HT-29 (cell line): ENCODE measurements around the gene ABCC11. TPM values are rescaled to one million over a fixed set of nuclear protein-coding genes. Genes with fewer than 3 reads are reported as not detected.

Source experiments
- DNase-seq: peaks from one replicate; pipeline ENCODE4 v3.0.0-alpha.2; 2015; ENCODE audit warnings: low spot score
- total RNA-seq: library from RNA; depleted of rRNA; stranded (reverse); fragments of >200 nt; shearing (Covaris generic); gene quantifications from 2 replicates; pipeline ENCODE4 v1.2.3, GENCODE V29; 2014; rRNA removed

The ABCC11 gene
- total RNA-seq, result not detected in 2 replicates

DNA sequence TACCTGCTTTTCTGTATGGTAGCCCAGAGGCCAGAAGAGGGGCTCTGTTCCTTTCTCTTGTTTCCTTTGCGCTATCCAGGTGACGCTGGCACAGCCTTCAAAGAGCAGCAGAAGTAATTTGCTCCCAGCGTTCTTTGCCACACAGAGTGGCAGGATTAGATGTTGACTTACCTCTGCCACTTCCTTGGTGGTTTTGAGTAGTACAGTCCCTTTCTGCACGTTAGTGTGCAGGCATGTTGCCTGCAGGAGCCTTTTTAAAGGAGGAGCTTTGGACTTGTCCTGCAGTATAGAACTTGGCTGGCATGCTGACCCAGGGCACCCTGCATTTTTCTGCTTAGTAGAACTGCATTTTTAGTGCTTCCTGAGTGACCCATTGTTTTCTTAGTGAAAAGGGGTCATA lies at the start of gene ABCC11:
Gene ABCC11 (minus strand): TSS at position 229 of the 400 bp plus-strand sequence. CDS start 15,618 bp downstream, outside the sequence.
- no peak for DNase-seq

DNA sequence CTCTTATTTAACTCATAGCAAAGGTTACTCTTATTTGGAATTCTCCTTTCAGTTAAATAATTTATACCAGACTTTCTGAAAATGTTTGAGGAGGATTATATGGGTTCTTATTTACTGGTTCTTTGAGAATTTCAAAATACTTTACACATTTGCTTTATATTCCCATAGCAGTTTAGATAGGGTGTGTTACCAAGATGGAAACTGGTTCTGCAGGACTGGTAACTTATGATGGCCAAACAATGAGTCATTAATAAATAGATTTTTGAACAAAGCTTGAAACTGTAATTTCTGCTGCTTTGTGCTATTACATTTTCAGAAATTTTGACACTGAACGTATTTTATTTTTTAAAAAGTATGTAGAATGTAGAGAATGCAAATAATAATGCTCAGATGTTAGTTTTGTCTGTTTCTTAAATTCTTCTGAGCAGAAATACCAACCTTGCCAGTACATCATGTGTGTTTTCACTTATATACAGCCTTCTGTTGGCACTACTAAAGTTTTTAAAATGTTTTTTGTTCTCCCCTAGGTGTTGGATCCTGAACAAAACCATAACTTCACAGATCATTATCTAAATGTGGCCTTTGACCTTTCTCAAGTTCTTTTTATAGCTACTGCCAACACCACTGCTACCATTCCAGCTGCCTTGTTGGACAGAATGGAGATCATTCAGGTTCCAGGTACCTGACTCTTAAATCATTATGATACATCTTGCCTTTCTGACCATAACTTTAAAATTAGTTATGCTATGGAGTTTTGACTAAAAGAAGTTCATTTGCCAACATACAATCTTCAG lies 48.3 kb upstream of the ABCC11 start:
- DNase-seq, result peak; percentile 90

GRCh38 chr16:48294724-48295123 lies 47.4 kb upstream of the ABCC11 start:
- DNase-seq, result no peak

GRCh38 chr16:48292452-48292851 lies 45.1 kb upstream of the ABCC11 start:
- DNase-seq, result no peak

GRCh38 chr16:48291754-48292153 lies 44.4 kb upstream of the ABCC11 start:
- no peak for DNase-seq

DNA sequence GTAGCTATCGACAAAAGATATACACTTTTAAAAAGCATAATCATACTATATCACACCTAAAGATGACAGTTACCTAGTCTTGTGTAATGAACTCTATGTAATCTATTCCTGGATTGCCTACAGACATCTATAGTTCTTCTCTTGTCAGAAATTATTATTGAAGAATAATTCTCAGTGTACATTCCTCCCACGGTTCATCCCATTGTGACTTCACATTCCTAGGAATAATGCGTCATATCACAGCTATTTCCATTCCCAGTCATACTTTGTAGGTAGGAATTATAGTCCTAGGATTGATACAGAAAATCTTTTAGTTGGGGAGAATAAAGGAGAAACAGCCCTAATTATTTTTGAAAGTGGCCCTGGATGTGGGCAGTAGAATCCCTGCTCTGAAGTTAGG lies 44.0 kb upstream of the ABCC11 start:
- no peak for DNase-seq

DNA sequence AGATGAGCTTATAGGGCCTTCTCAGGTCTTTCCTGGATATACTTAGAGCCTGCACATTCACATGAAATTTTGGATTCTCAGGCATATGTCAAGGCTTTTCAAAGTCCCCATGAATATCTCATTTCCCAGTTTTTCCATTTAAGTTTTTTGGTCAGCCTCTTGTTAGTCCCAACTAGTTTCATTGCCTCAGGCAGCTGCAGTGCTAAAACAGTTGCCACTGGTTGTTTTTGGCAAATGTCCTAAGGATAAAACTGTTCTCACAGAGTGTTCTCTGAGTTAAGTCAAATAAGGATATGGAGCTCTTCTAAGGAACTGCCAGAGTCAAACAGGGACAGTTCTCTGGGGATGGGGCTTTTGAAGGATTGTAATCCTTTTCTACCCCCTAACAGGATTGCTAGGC lies 39.9 kb upstream of the ABCC11 start:
- DNase-seq, result no peak

DNA sequence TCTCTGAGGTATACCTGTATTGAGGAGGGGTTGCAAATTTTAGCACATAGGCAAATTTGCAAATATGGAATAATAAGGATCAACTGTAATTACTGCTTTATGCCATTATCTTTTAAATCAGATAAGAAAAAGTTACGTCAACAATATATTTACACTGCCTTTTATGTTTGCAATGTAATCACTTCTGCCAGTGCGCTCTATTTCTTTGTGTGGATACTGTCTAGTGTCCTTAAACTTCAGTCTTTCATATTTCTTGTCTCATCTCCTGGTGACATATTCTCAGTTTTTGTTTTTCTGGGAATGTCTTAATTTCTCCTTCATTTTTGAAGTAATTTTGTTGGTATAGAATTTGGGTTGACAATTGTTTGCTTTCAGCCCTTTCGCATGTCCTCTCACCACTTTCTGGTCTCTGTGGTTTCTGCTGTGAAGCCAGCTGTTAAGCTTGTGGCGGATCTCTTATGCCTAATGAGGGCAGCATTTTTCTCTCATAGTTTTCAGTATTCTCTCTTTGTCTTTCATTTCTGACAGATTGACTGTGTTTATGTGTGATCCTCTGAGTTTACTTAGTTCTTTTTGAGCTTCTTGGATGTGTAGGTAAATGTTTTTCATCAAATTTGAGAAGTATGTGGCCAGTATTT lies 37.6 kb upstream of the ABCC11 start:
- DNase-seq, result no peak

DNA sequence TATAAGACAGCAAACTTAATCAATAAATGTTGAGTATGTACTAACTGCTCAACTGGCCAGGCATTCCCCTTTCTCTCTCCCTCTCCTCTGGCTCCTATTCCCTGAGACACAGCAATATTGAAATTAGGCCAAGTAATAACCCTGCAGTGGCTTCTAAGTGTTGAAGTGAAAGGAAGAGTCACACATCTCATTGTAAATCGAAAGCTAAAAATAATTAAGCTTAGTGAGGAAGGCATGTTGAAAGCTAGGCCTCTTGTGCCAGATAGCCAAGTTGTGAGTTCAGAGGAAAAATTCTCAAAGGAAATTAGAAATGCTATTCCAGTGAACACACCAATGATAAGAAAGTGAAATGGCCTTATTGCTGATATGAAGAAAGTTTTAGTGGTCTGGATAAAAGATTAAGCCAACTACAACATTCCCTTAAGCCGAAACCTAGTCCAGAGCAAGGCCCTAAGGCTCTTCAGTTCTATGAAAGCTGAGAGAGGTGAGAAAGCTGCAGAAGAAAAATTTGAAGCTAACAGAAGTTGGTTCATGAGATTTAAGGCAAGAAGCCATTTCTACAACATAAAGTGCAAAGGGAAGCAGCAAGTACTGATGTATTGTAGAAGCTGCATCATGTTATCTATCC lies 35.4 kb upstream of the ABCC11 start:
- no peak for DNase-seq

DNA sequence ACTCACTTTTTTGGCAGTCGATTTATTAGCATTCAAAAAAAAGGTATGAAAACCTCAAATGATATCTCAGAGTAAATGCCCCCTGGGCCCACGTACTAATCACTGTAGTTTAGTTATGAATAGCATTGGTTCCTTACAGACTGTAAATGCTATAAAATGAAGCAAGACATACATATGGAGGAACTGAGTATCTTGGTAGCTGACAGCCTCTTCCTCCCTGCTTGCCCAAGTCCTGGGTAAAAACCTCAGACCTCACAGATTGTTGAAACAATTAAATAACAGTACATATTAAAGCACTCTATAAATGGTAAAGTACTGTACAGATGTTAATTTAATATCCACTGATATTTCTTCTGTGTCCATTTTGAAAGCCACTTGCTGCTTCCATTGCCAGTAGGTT lies 33.2 kb upstream of the ABCC11 start:
- no peak for DNase-seq

DNA sequence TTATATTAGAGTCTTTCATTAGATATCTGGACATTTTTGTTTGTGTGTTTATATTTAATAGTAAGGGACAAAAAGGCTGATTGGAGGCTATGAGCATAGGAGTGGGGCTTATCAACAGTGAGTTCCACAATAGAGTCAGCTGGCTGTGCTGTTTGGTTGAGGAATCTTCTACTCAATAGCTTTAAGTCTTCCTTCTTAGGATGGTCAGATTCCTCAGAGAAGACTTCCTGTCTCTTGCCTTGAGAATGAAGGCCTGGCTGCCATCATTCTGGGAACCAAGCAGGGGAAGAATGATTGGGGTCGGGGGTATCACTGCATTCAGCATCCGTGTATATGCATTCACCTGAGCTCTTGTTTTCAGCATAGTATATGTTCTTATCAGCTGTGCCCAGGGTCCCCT lies 31.9 kb upstream of the ABCC11 start:
- DNase-seq, result no peak

GRCh38 chr16:48277158-48277557 lies 29.8 kb upstream of the ABCC11 start:
- DNase-seq, result no peak

DNA sequence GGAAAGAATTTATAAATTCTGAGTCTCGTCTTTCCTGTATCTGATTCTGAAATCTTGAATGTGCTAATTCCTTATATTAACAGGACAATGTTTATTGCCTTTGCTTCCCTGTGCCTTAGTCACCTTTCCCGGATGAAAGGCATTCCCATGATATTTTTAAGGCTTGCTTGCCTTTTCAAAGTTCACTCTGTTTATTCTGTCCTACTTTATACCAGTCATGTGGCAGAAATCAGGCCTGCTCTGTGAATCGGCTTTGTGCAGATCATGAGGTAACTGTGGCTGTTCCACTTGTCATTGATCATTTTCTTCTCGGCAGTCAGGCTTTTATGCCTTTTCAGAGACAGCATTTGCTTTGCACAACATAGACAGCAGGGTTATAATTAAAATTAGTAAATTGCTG lies 28.8 kb upstream of the ABCC11 start:
- peak; percentile 26 for DNase-seq

GRCh38 chr16:48274476-48274875 lies 27.1 kb upstream of the ABCC11 start:
- DNase-seq, result no peak

GRCh38 chr16:48272837-48273421 lies 25.6 kb upstream of the ABCC11 start:
- DNase-seq, result no peak

DNA sequence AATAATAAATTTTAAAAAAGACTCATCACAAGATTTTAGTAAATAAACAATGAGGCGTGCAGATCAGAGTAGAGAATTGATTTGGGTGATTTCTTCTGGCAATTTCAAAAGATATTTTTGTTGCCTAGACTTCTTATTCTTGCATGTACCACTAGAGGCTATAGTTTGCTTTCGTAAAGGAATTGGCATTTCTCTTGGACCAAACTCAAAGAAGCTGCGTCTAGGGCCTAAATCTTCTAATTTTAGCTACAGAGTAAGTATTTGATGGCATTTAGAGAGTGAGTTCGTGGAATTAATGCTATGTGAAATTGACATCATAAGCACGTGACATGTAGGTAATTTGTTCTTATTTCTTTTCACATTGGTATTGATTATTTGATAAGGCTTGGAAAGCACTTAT lies 24.4 kb upstream of the ABCC11 start:
- no peak for DNase-seq

- DNase-seq, result no peak
These were observed 21.7 kb upstream of the ABCC11 start for GRCh38 chr16:48269011-48269410.

- no peak for DNase-seq
These were observed 15.3 kb upstream of the ABCC11 start for GRCh38 chr16:48262631-48263030.

- DNase-seq, result no peak
These were observed 14.2 kb upstream of the ABCC11 start for GRCh38 chr16:48261569-48261968.

DNA sequence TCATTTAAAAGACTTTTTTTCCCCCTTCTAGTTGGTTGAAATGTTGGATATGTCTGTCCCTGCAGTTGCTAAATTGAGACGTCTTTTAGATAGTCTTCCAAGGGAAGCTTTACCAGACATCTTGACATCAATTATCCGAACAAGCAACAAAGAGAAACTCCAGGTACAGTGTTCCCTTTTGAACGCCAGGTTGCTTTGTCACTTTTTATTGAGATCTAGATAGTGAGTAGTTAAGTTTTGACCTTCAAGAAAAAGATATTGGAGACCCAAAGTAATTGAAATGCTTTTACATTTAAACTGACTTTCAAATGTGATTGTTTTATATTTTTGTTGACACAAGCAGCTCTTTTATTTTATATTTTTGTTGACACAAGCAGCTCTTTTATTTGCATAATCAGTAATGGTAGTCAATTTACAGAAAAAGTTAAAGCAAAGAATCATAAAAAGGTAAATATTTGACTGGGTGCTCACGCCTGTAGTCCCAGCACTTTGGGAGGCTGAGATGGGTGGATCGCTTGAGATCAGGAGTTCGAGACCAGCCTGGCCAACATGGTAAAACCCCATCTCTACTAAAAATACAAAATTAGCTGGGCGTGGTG lies 9.3 kb upstream of the ABCC11 start:
- no peak for DNase-seq

GRCh38 chr16:48252013-48252412 lies 4.7 kb upstream of the ABCC11 start:
- no peak for DNase-seq
